ENCODE measurements around the gene RCAN2.

GRCh38 chr6:46456297-46456696 is 35.0 kb downstream of the RCAN2 start:
- TF ChIP-seq SIN3A (IDR thresholded peaks at IDR 0.05; ENCODE audit: borderline replicate concordance, insufficient read depth, low read length) (no peak), REST (IDR thresholded peaks at IDR 0.05; ENCODE audit: insufficient read depth in 1 of 2, low read depth in 2 of 2, low read length in 2 of 2) (no peak), POLR2AphosphoS5 (IDR thresholded peaks at IDR 0.05; ENCODE audit: low read depth, low read length) (no peak), FOXP2 (optimal IDR thresholded peaks at IDR 0.05; ENCODE audit: borderline replicate concordance, extremely low read depth, extremely low read length, insufficient read depth) (no peak), TAF1 (IDR thresholded peaks at IDR 0.05; ENCODE audit: borderline replicate concordance, insufficient read depth, low read length) (no peak)

Data from PFSK-1 (cell line).